Upper lobe of left lung (tissue), 6 donors: ENCODE data around the gene ARHGAP21. TPM values are rescaled to one million over a fixed set of nuclear protein-coding genes. Genes with fewer than 3 reads are reported as not detected.
"Not testable (repeated sequence)": the region's sequence is repeated elsewhere in the genome, so short reads cannot be mapped to it uniquely, and the experiment has no call there.

ENCODE experiments used
- ATAC-seq, 2 donors: fragments of 200-7000 bp; cut with Tn5 transposase; one replicate each; pipeline ENCODE4 v1.9.1; 2022; ENCODE audit warnings: mild to moderate bottlenecking in 2 of 2, moderate library complexity in 2 of 2; ENCODE audit not compliant: low FRiP score in 2 of 2
- DNase-seq, 2 donors: peaks; one replicate each; pipeline ENCODE4 v3.0.0-alpha.2; 2019 to 2020
- H3K27ac ChIP-seq, 4 donors: fragments of 200-600 bp; sonication (generic); one replicate each; pipeline ENCODE4 v1.5.1; 2016 to 2019
- H3K27me3 ChIP-seq, 4 donors: fragments of 200-600 bp; sonication (generic); one replicate each; pipeline ENCODE4 v1.5.1; 2017 to 2019
- H3K36me3 ChIP-seq, 4 donors: fragments of 200-600 bp; sonication (generic); one replicate each; pipeline ENCODE4 v1.5.1; 2016 to 2019
- H3K4me1 ChIP-seq, 4 donors: fragments of 200-600 bp; sonication (generic); one replicate each; pipeline ENCODE4 v1.5.1; 2018 to 2019
- H3K4me3 ChIP-seq, 4 donors: fragments of 200-600 bp; sonication (generic); one replicate each; pipeline ENCODE4 v1.5.1; 2017 to 2019; ENCODE audit warnings: mild to moderate bottlenecking in 2 of 4, moderate library complexity in 1 of 4
- H3K9me3 ChIP-seq, 4 donors: fragments of 200-600 bp; sonication (generic); one replicate each; pipeline ENCODE4 v1.5.1; 2018 to 2019
- CTCF ChIP-seq, 6 experiments: fragments of 450-650 bp in 4 of 6; fragments of 200-600 bp in 2 of 6; sonication (generic) in 2 of 6; IDR thresholded peaks; one replicate each; pipeline ENCODE4 v1.5.1; 2016 to 2019; ENCODE audit warnings: antibody characterized with exemption in 6 of 6
- EP300 ChIP-seq, 4 donors: sonication (generic); formaldehyde crosslinking; IDR thresholded peaks; one replicate each; pipeline ENCODE4 v1.5.1; 2017; ENCODE audit warnings: antibody characterized with exemption in 4 of 4, control low read depth in 2 of 4
- POLR2A ChIP-seq, 4 donors: fragments of 450-650 bp; IDR thresholded peaks; one replicate each; pipeline ENCODE4 v1.5.1; 2016 to 2017; ENCODE audit warnings: antibody characterized with exemption in 4 of 4, mild to moderate bottlenecking in 2 of 4
- POLR2AphosphoS5 ChIP-seq, 2 donors: sonication (generic); formaldehyde crosslinking; IDR thresholded peaks; one replicate each; pipeline ENCODE4 v1.5.1; 2017; ENCODE audit warnings: antibody characterized with exemption in 2 of 2
- WGBS, 2 donors: methylation state at CpG; one replicate each; pipeline ENCODE4 v1.1.5; 2017 to 2018; 5-methylcytosine and 5-hydroxymethylcytosine counted together
- total RNA-seq, 6 donors: library from RNA; depleted of rRNA in 4 of 6; stranded (reverse); fragments of >200 nt in 4 of 6; gene quantifications; one replicate each; pipeline versions ENCODE4 v1.1.0 to v1.2.1, GENCODE V29; 2016 to 2021
- donor health status: DM: no; HTN: no; CAD: no; lungs with moderate emphysema.
- donor health status: DM: no; HTN: yes; CAD: no; lungs with severe emphysema.

The ARHGAP21 gene
- total RNA-seq, 6 donors from 2014 or later: 63.9 to 88.8 (median 73.5) TPM

GRCh38 chr10:24661376-24661775 lies 62.3 kb downstream of the ARHGAP21 start:
- DNase-seq (no peak), ATAC-seq (no peak)
- Histone ChIP-seq H3K27ac (no peak overlapping the region), H3K9me3 (no peaks in the 10 kb centered on the region), H3K36me3 (peaks cover 0 to 7% (median 2%) of the 10 kb centered on the region in 4 donors), H3K4me3 (no peak overlapping the region), H3K4me1 (no peaks in the 10 kb centered on the region), H3K27me3 (no peaks in the 10 kb centered on the region)
- 75 to 85% methylated on average over 2 of the region's 2 CpGs for WGBS, 2 donors
- TF ChIP-seq POLR2A (IDR thresholded peaks at IDR 0.05) (no peak), POLR2AphosphoS5 (IDR thresholded peaks at IDR 0.05) (no peak), CTCF (IDR thresholded peaks at IDR 0.05) (no peak), EP300 (IDR thresholded peaks at IDR 0.05) (no peak)

GRCh38 chr10:24658319-24658718 lies 65.4 kb downstream of the ARHGAP21 start:
- H3K27ac ChIP-seq, H3K4me3 ChIP-seq, ATAC-seq, H3K36me3 ChIP-seq, H3K9me3 ChIP-seq, H3K4me1 ChIP-seq, H3K27me3 ChIP-seq, DNase-seq: not testable (repeated sequence)
- 95 to 96% methylated on average over 4 of the region's 4 CpGs for WGBS, 2 donors

- not testable (repeated sequence) for H3K4me1 ChIP-seq, H3K4me3 ChIP-seq, H3K27me3 ChIP-seq, ATAC-seq, H3K36me3 ChIP-seq, H3K27ac ChIP-seq, H3K9me3 ChIP-seq, DNase-seq
- WGBS, 2 donors: no CpG with 5 or more reads among the region's 33 CpGs
Observed at GRCh38 chr10:24656326-24656725, 67.4 kb downstream of the ARHGAP21 start.

- H3K4me3 ChIP-seq: no peak overlapping the region
- no peaks in the 10 kb centered on the region for H3K9me3 ChIP-seq
- H3K27me3 ChIP-seq: no peaks in the 10 kb centered on the region
- TF ChIP-seq POLR2AphosphoS5 (IDR thresholded peaks at IDR 0.05) (no peak), CTCF (IDR thresholded peaks at IDR 0.05) (no peak), POLR2A (IDR thresholded peaks at IDR 0.05) (no peak), EP300 (IDR thresholded peaks at IDR 0.05) (no peak)
- ATAC-seq: no peak
- H3K36me3 ChIP-seq: no peaks in the 10 kb centered on the region
- H3K4me1 ChIP-seq: peaks cover 0 to 3% (median 0%) of the 10 kb centered on the region in 4 donors
- WGBS, 2 donors: 92 to 97% methylated on average over 4 of the region's 4 CpGs
- no peak for DNase-seq
- no peak overlapping the region for H3K27ac ChIP-seq
Observed at GRCh38 chr10:24652381-24652957, 71.2 kb downstream of the ARHGAP21 start.

GRCh38 chr10:24651923-24652322 lies 71.8 kb downstream of the ARHGAP21 start:
- H3K27me3 ChIP-seq: no peaks in the 10 kb centered on the region
- DNase-seq (no peak), ATAC-seq (no peak)
- H3K27ac ChIP-seq: no peak overlapping the region
- no peaks in the 10 kb centered on the region for H3K36me3 ChIP-seq
- no peak overlapping the region for H3K4me3 ChIP-seq
- TF ChIP-seq POLR2AphosphoS5 (IDR thresholded peaks at IDR 0.05): no peak
- TF ChIP-seq CTCF (IDR thresholded peaks at IDR 0.05): no peak
- TF ChIP-seq POLR2A (IDR thresholded peaks at IDR 0.05): no peak
- TF ChIP-seq EP300 (IDR thresholded peaks at IDR 0.05): no peak
- no peaks in the 10 kb centered on the region for H3K9me3 ChIP-seq
- peaks cover 0 to 3% (median 0%) of the 10 kb centered on the region in 4 donors for H3K4me1 ChIP-seq
- 81 to 94% methylated on average over 2 of the region's 2 CpGs for WGBS, 2 donors

GRCh38 chr10:24650669-24651391 lies 72.9 kb downstream of the ARHGAP21 start:
- no peak overlapping the region for H3K27ac ChIP-seq
- DNase-seq: no peak
- H3K36me3 ChIP-seq: no peaks in the 10 kb centered on the region
- no peak overlapping the region for H3K4me3 ChIP-seq
- 92 to 94% methylated on average over 4 of the region's 4 CpGs for WGBS, 2 donors
- H3K9me3 ChIP-seq: no peaks in the 10 kb centered on the region
- no peaks in the 10 kb centered on the region for H3K27me3 ChIP-seq
- no peak for ATAC-seq
- H3K4me1 ChIP-seq: peaks cover 0 to 6% (median 2%) of the 10 kb centered on the region in 4 donors
- TF ChIP-seq CTCF (IDR thresholded peaks at IDR 0.05) (no peak), EP300 (IDR thresholded peaks at IDR 0.05) (no peak), POLR2A (IDR thresholded peaks at IDR 0.05) (no peak), POLR2AphosphoS5 (IDR thresholded peaks at IDR 0.05) (no peak)
